GM12878 (cell line): Measurements from ENCODE around the gene USP38. TPM values are rescaled to one million over a fixed set of nuclear protein-coding genes. Genes with fewer than 3 reads are reported as not detected.

Source experiments
- ATAC-seq: fragments of 200-7000 bp; cut with Tn5 transposase; 3 replicates; pipeline ENCODE4 v1.9.1; 2020; ENCODE audit warnings: mild to moderate bottlenecking, moderate library complexity
- BruUV-seq: library from RNA; stranded (reverse); fragments of 400-500 nt; replicated peaks from 2 replicates; lab custom pipeline; 2021; lab: Mats Ljungman, UMichigan
- CTCF ChIA-PET: fragments of 300-600 bp; sonication (Branson Sonifier 250); formaldehyde crosslinking; extraction: SDS; loops from one replicate; lab custom pipeline; 2021; ENCODE audit warnings: inconsistent platforms; lab: Yijun Ruan, JAX
- POLR2A ChIA-PET: fragments of 350-600 bp; formaldehyde crosslinking; extraction: SDS; loops from one replicate; lab custom pipeline; 2021; ENCODE audit warnings: inconsistent platforms; lab: Charles Lee
- RAD21 ChIA-PET: fragments of 300-600 bp; sonication (Branson Sonifier 250); formaldehyde crosslinking; loops from one replicate; lab custom pipeline; 2023; ENCODE audit warnings: antibody characterized with exemption; ENCODE audit not compliant: unreplicated experiment; lab: Charles Lee
- SMC1A ChIA-PET: fragments of 300-600 bp; sonication (Branson Sonifier 250); formaldehyde crosslinking; loops from one replicate; lab custom pipeline; 2023; ENCODE audit not compliant: unreplicated experiment, uncharacterized antibody; lab: Charles Lee
- DNase-seq: peaks from one replicate; pipeline ENCODE4 v3.0.0-alpha.2; 2011; ENCODE audit warnings: low read depth, low spot score
- FAIRE-seq: peaks from 3 replicates; lab custom pipeline; 2011; peaks lifted over from hg19 to GRCh38; lab: Jason Lieb, UNC
- H2AFZ ChIP-seq: 2 replicates; pipeline ENCODE4 v1.6.0; 2011; ENCODE audit warnings: low read depth, low read length, control low read depth; ENCODE audit not compliant: control insufficient read depth
- H3K27ac ChIP-seq: 2 replicates; pipeline ENCODE4 v1.5.1; 2011; ENCODE audit warnings: control low read depth; ENCODE audit not compliant: control insufficient read depth, insufficient read depth
- H3K27me3 ChIP-seq, 2 experiments: replicated peaks in 1 of 2; 2 replicates each; pipeline versions ENCODE4 v1.6.0 to v1.6.1; 2011; ENCODE audit warnings: low read length in 1 of 2; ENCODE audit not compliant: control insufficient read depth in 2 of 2, insufficient read depth in 2 of 2
- H3K36me3 ChIP-seq, 2 experiments: 2 replicates each; pipeline ENCODE4 v1.5.1; 2011; ENCODE audit warnings: low read length in 1 of 2; ENCODE audit not compliant: control insufficient read depth in 2 of 2, insufficient read depth in 2 of 2
- H3K4me1 ChIP-seq: 2 replicates; pipeline ENCODE4 v1.6.1; 2011; ENCODE audit warnings: mild to moderate bottlenecking, low read length, moderate library complexity, mixed read lengths; ENCODE audit not compliant: control insufficient read depth, insufficient read depth
- H3K4me2 ChIP-seq: 2 replicates; pipeline ENCODE4 v1.6.0; 2011; ENCODE audit warnings: control low read depth; ENCODE audit not compliant: control insufficient read depth, insufficient read depth
- H3K4me3 ChIP-seq: fragments of 200-600 bp; sonication (generic); 2 replicates; pipeline ENCODE4 v1.5.1; 2016
- H3K79me2 ChIP-seq: 2 replicates; pipeline ENCODE4 v1.6.0; 2011; ENCODE audit warnings: low read length; ENCODE audit not compliant: control insufficient read depth, insufficient read depth
- H3K9ac ChIP-seq: 2 replicates; pipeline ENCODE4 v1.8.0; 2011; ENCODE audit warnings: low read length, control low read depth, mixed read lengths; ENCODE audit not compliant: control insufficient read depth, insufficient read depth
- H3K9me3 ChIP-seq: replicated peaks from 3 replicates; pipeline ENCODE4 v1.5.1; 2011; ENCODE audit warnings: mild to moderate bottlenecking, low read length; ENCODE audit not compliant: control insufficient read depth, insufficient read depth
- H4K20me1 ChIP-seq: 2 replicates; pipeline ENCODE4 v1.6.0; 2011; ENCODE audit not compliant: control insufficient read depth, insufficient read depth
- BCL11A ChIP-seq: IDR thresholded peaks from 2 replicates; pipeline ENCODE4 v1.6.1; 2011; ENCODE audit warnings: low read depth, low read length
- BRCA1 ChIP-seq: IDR thresholded peaks from 2 replicates; pipeline ENCODE4 v1.6.1; 2011; ENCODE audit warnings: low read depth, low read length, improper control_type of control experiment
- FOXK2 ChIP-seq: fragments of 450-650 bp; IDR thresholded peaks from 2 replicates; pipeline ENCODE4 v1.6.1; 2017; ENCODE audit warnings: mild to moderate bottlenecking, moderate library complexity
- HCFC1 ChIP-seq: fragments of 150-350 bp; IDR thresholded peaks from 2 replicates; pipeline ENCODE4 v1.6.1; 2014; ENCODE audit warnings: low read length
- IRF4 ChIP-seq: IDR thresholded peaks from 2 replicates; pipeline ENCODE4 v1.6.1; 2011; ENCODE audit warnings: low read depth, low read length
- MXI1 ChIP-seq: fragments of 150-350 bp; IDR thresholded peaks from 2 replicates; pipeline ENCODE4 v1.6.1; 2011; ENCODE audit warnings: low read depth, mild to moderate bottlenecking, inconsistent platforms, low read length, improper control_type of control experiment
- NFIC ChIP-seq: IDR thresholded peaks from 2 replicates; pipeline ENCODE4 v1.6.1; 2012; ENCODE audit warnings: low read depth, mild to moderate bottlenecking, inconsistent platforms, low read length, moderate library complexity
- NFYB ChIP-seq: IDR thresholded peaks from 2 replicates; pipeline ENCODE4 v1.6.1; 2011; ENCODE audit warnings: low read depth, mild to moderate bottlenecking, low read length, improper control_type of control experiment, moderate library complexity; ENCODE audit not compliant: insufficient read depth
- RB1 ChIP-seq: fragments of 450-650 bp; formaldehyde crosslinking; IDR thresholded peaks from 2 replicates; pipeline ENCODE4 v1.6.1; 2017; ENCODE audit warnings: mild to moderate bottlenecking, borderline replicate concordance
- RBBP5 ChIP-seq: fragments of 200-600 bp; sonication (generic); conservative IDR thresholded peaks from 2 replicates; pipeline ENCODE4 v1.6.1; 2016
- RFX5 ChIP-seq: IDR thresholded peaks from 2 replicates; pipeline ENCODE4 v1.6.1; 2011; ENCODE audit warnings: low read depth, low read length, improper control_type of control experiment
- SIN3A ChIP-seq: IDR thresholded peaks from 2 replicates; pipeline ENCODE4 v1.6.1; 2012; ENCODE audit warnings: low read depth, low read length, improper control_type of control experiment
- SP1 ChIP-seq: IDR thresholded peaks from one replicate; pipeline ENCODE4 v1.6.1; 2011; ENCODE audit warnings: low read depth, low read length
- SREBF1 ChIP-seq: IDR thresholded peaks from 2 replicates; pipeline ENCODE4 v1.6.1; 2012; ENCODE audit warnings: mild to moderate bottlenecking, low read length
- in situ Hi-C: fragments of 300-500 bp; cut with MboI; formaldehyde crosslinking; loops from 9 replicates; pipeline ENCODE4 v1.14.3; 2018; ENCODE audit warnings: mixed read lengths
- intact Hi-C: fragments of 100-400 bp; cut with micrococcal nuclease; formaldehyde crosslinking; loops from one replicate; pipeline ENCODE4 v1.14.2; 2022; ENCODE audit not compliant: unreplicated experiment
- polyA plus RNA-seq, 11 experiments: library from polyadenylated mRNA; depleted of rRNA in 4 of 11; unstranded in 6 of 11; stranded (reverse) in 5 of 11; fragments of >200 nt; fragmentation: Nextera tagmentation in 4 of 11; fragmentation: Illumina TruSeq in 1 of 11; extraction: Ambion mirVana in 4 of 11; extraction: Trizol in 1 of 11; gene quantifications; 1 replicate in 1 of 11; 2 replicates in 10 of 11; pipeline versions ENCODE4 v1.2.1 to v1.2.3, GENCODE V29; 2011 to 2016; ENCODE audit warnings: inconsistent platforms in 2 of 11, missing spikeins in 2 of 11, low read depth in 1 of 11
- total RNA-seq, 4 experiments: library from RNA; depleted of rRNA in 3 of 4; stranded (reverse); fragments of >200 nt in 3 of 4; fragmentation: Illumina TruSeq in 1 of 4; extraction: Trizol in 1 of 4; gene quantifications; 2 replicates each; pipeline versions ENCODE4 v1.2.1 to v1.2.3, GENCODE V29; 2013 to 2021
- TF ChIP-seq, protein P1 (sequence below): fragments of 450-650 bp; IDR thresholded peaks from 2 replicates; pipeline ENCODE4 v1.6.1; 2018; ENCODE audit warnings: borderline replicate concordance, mild to moderate bottlenecking; ENCODE audit not compliant: partially characterized antibody
- TF ChIP-seq, protein P2 (sequence below): fragments of 450-650 bp; IDR thresholded peaks from 2 replicates; pipeline ENCODE4 v1.6.1; 2017; ENCODE audit warnings: mild to moderate bottlenecking, low read depth, inconsistent platforms; ENCODE audit not compliant: poor library complexity, severe bottlenecking
- TF ChIP-seq, protein P3 (sequence below): IDR thresholded peaks from 2 replicates; pipeline ENCODE4 v1.6.1; 2011; ENCODE audit warnings: low read depth, mild to moderate bottlenecking, low read length, moderate library complexity, borderline replicate concordance; ENCODE audit errors: extremely low read depth
- TF ChIP-seq, protein P4 (sequence below): IDR thresholded peaks from 2 replicates; pipeline ENCODE4 v1.6.1; 2011; ENCODE audit warnings: borderline replicate concordance, low read depth, mild to moderate bottlenecking, moderate library complexity, mixed read lengths, low read length; ENCODE audit not compliant: insufficient read depth; ENCODE audit errors: extremely low read length

The USP38 gene
- total and polyA plus RNA-seq, 10 of the 15 experiments (the other 5 are each of a cell fraction or from before 2014, with no cell fraction given) = 4.4 to 19.0 (median 14.7) TPM

DNA sequence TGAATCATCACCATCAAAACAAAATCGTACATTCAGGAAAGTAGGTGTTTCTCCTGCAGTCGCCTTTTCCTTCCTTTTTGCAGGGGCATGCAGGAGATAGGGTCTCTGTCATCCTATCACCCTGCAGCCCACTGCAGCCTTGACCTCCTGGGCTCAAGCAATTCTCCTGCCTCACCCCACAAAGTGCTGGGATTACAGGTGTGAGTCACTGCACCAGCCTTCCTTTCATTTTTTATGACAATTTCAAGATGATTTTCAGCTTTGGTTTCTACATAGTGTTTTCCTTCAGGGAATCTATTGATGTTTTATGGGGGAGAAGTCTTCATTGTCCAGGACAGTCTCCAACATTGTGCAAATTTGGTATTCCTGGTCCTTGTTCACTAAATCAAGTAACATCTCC, 71.7 kb downstream of the USP38 start (continued):
- TF ChIP-seq NFYB = no peak
- no peak for TF ChIP-seq NFIC

DNA sequence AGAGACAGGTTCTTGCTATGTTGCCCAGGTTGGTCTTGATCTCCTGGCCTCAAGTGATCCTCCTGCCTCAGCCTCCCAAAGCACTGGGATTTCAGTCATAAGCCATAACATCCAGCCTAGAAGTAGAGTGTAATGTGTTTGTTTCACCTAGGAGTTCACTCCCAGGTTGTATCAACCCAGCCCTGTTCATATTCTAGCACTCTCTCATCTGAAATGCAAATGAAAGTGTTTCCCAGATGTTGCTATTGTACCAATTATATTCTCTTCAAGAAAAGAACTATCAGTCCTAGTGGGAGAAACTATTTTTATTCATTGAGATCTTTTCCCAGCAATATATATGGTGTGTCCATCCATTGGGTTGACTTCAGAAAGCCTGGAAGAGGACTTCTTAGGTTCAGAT, 72.6 kb downstream of the USP38 start:
- no peaks in the 10 kb centered on the region for H3K9me3 ChIP-seq
- H3K36me3 ChIP-seq = no peaks in the 10 kb centered on the region
- DNase-seq = no peak
- BruUV-seq = no TSS peak
- in situ Hi-C loops = no loop called here
- H3K4me3 ChIP-seq = no peak overlapping the region
- H3K4me2 ChIP-seq = no peak overlapping the region
- H3K4me1 ChIP-seq = no peaks in the 10 kb centered on the region
- no peaks in the 10 kb centered on the region; a peak in 1 of 4 replicates for H3K27me3 ChIP-seq
- H4K20me1 ChIP-seq = no peaks in the 10 kb centered on the region
- FAIRE-seq = no peak
- H3K79me2 ChIP-seq = no peaks in the 10 kb centered on the region
- no peak overlapping the region for H3K27ac ChIP-seq
- no peak overlapping the region for H2AFZ ChIP-seq
- ChIA-PET RAD21 (no interaction called here), CTCF (no interaction called here), POLR2A (interaction anchor here (0.8 kb wide), 1 partner anchor 33 kb away, joined by 3 read pairs; no protein-coding TSS in a partner anchor), SMC1A (no interaction called here)
- no peak for ATAC-seq
- intact Hi-C loops = no loop called here
- no peak overlapping the region for H3K9ac ChIP-seq
- TF ChIP-seq, protein P1, sequence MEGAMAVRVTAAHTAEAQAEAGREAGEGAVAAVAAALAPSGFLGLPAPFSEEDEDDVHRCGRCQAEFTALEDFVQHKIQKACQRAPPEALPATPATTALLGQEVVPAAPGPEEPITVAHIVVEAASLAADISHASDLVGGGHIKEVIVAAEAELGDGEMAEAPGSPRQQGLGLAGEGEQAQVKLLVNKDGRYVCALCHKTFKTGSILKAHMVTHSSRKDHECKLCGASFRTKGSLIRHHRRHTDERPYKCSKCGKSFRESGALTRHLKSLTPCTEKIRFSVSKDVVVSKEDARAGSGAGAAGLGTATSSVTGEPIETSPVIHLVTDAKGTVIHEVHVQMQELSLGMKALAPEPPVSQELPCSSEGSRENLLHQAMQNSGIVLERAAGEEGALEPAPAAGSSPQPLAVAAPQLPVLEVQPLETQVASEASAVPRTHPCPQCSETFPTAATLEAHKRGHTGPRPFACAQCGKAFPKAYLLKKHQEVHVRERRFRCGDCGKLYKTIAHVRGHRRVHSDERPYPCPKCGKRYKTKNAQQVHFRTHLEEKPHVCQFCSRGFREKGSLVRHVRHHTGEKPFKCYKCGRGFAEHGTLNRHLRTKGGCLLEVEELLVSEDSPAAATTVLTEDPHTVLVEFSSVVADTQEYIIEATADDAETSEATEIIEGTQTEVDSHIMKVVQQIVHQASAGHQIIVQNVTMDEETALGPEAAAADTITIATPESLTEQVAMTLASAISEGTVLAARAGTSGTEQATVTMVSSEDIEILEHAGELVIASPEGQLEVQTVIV = no peak
- no peak for TF ChIP-seq SREBF1
- no peak for TF ChIP-seq RB1
- TF ChIP-seq RFX5 = no peak
- TF ChIP-seq, protein P2, sequence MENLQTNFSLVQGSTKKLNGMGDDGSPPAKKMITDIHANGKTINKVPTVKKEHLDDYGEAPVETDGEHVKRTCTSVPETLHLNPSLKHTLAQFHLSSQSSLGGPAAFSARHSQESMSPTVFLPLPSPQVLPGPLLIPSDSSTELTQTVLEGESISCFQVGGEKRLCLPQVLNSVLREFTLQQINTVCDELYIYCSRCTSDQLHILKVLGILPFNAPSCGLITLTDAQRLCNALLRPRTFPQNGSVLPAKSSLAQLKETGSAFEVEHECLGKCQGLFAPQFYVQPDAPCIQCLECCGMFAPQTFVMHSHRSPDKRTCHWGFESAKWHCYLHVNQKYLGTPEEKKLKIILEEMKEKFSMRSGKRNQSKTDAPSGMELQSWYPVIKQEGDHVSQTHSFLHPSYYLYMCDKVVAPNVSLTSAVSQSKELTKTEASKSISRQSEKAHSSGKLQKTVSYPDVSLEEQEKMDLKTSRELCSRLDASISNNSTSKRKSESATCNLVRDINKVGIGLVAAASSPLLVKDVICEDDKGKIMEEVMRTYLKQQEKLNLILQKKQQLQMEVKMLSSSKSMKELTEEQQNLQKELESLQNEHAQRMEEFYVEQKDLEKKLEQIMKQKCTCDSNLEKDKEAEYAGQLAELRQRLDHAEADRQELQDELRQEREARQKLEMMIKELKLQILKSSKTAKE = no peak
- no peak for TF ChIP-seq SIN3A
- TF ChIP-seq IRF4 = no peak
- no peak for TF ChIP-seq MXI1
- TF ChIP-seq BCL11A = no peak
- TF ChIP-seq RBBP5 = no peak
- TF ChIP-seq, protein P3, sequence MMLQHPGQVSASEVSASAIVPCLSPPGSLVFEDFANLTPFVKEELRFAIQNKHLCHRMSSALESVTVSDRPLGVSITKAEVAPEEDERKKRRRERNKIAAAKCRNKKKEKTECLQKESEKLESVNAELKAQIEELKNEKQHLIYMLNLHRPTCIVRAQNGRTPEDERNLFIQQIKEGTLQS = no peak
- TF ChIP-seq SP1 = no peak
- TF ChIP-seq, protein P4, sequence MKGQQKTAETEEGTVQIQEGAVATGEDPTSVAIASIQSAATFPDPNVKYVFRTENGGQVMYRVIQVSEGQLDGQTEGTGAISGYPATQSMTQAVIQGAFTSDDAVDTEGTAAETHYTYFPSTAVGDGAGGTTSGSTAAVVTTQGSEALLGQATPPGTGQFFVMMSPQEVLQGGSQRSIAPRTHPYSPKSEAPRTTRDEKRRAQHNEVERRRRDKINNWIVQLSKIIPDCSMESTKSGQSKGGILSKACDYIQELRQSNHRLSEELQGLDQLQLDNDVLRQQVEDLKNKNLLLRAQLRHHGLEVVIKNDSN = no peak
- TF ChIP-seq BRCA1 = no peak
- TF ChIP-seq HCFC1 = no peak
- no peak for TF ChIP-seq FOXK2
